Karpas-422 (cell line): ENCODE measurements around the gene HOMER2. TPM values are rescaled to one million over a fixed set of nuclear protein-coding genes. Genes with fewer than 3 reads are reported as not detected.

Experiments
- DNase-seq: peaks from one replicate; pipeline ENCODE4 v3.0.0-alpha.2; 2015
- H2AFZ ChIP-seq: fragments of 200-600 bp; sonication (generic); 2 replicates; pipeline ENCODE4 v1.6.1; 2014; ENCODE audit warnings: antibody characterized with exemption, low read length, mixed read lengths
- H3K27ac ChIP-seq: fragments of 200-600 bp; sonication (generic); 2 replicates; pipeline ENCODE4 v1.5.1; 2014; ENCODE audit warnings: mild to moderate bottlenecking, low read length, moderate library complexity
- H3K27me3 ChIP-seq: fragments of 200-600 bp; sonication (generic); 2 replicates; pipeline ENCODE4 v1.6.1; 2014; ENCODE audit warnings: low read length, mixed read lengths
- H3K36me3 ChIP-seq: fragments of 200-600 bp; sonication (generic); 2 replicates; pipeline ENCODE4 v1.6.1; 2014; ENCODE audit warnings: low read length, mixed read lengths; ENCODE audit not compliant: insufficient read depth
- H3K4me1 ChIP-seq: fragments of 200-600 bp; sonication (generic); 2 replicates; pipeline ENCODE4 v1.6.1; 2014; ENCODE audit warnings: mild to moderate bottlenecking, low read length, mixed read lengths
- H3K4me2 ChIP-seq: fragments of 200-600 bp; sonication (generic); 2 replicates; pipeline ENCODE4 v1.6.1; 2014; ENCODE audit warnings: low read length, low read depth, mild to moderate bottlenecking; ENCODE audit not compliant: poor library complexity, severe bottlenecking
- H3K4me3 ChIP-seq: fragments of 200-600 bp; sonication (generic); 2 replicates; pipeline ENCODE4 v1.5.1; 2014; ENCODE audit warnings: mild to moderate bottlenecking, antibody characterized with exemption, low read length, mixed read lengths
- H3K79me2 ChIP-seq: fragments of 200-600 bp; sonication (generic); 2 replicates; pipeline ENCODE4 v1.6.1; 2014; ENCODE audit warnings: mild to moderate bottlenecking, low read length, mixed read lengths
- H3K9ac ChIP-seq: fragments of 200-600 bp; sonication (generic); 2 replicates; pipeline ENCODE4 v1.6.0; 2014; ENCODE audit warnings: low read length
- H3K9me2 ChIP-seq: fragments of 200-600 bp; sonication (generic), shearing (Covaris generic); replicated peaks from 2 replicates; pipeline ENCODE4 v1.6.0; 2014; ENCODE audit warnings: mild to moderate bottlenecking, low read length, moderate library complexity; ENCODE audit not compliant: insufficient read depth
- H3K9me3 ChIP-seq: fragments of 300-700, 200-600 bp; sonication (generic); 2 replicates; pipeline ENCODE4 v1.6.1; 2014; ENCODE audit warnings: low read length, mixed read lengths
- H4K20me1 ChIP-seq: fragments of 200-600 bp; sonication (generic); 2 replicates; pipeline ENCODE4 v1.6.1; 2014; ENCODE audit warnings: mild to moderate bottlenecking, antibody characterized with exemption, low read length, low read depth; ENCODE audit not compliant: insufficient read depth
- total RNA-seq: library from RNA; depleted of rRNA; stranded (reverse); fragments of >200 nt; shearing (Covaris generic); gene quantifications from 2 replicates; pipeline ENCODE4 v1.2.3, GENCODE V29; 2014; ENCODE audit warnings: low replicate concordance

Gene HOMER2
- total RNA-seq, 1 experiment from 2014 or later: 30.4 TPM

- H3K36me3 ChIP-seq: no peaks in the 10 kb centered on the region
- DNase-seq: no peak
- no peak overlapping the region for H3K9ac ChIP-seq
- no peaks in the 10 kb centered on the region for H3K9me3 ChIP-seq
- no peak overlapping the region for H2AFZ ChIP-seq
- no peak overlapping the region for H3K27ac ChIP-seq
- H3K9me2 ChIP-seq: no peaks in the 10 kb centered on the region
- no peaks in the 10 kb centered on the region for H4K20me1 ChIP-seq
- no peak overlapping the region for H3K4me2 ChIP-seq
- peaks cover 3% of the 10 kb centered on the region for H3K79me2 ChIP-seq
- no peaks in the 10 kb centered on the region for H3K27me3 ChIP-seq
- H3K4me1 ChIP-seq: peaks cover 75% of the 10 kb centered on the region
- H3K4me3 ChIP-seq: no peak overlapping the region
Measured at GRCh38 chr15:82848241-82848993, 104.1 kb downstream of the HOMER2 start.

- H3K4me1 ChIP-seq: peaks cover 73% of the 10 kb centered on the region
Measured at GRCh38 chr15:82847703-82848102, 104.8 kb downstream of the HOMER2 start.

GRCh38 chr15:82846621-82847020 lies 105.9 kb downstream of the HOMER2 start:
- H3K9ac ChIP-seq: no peak overlapping the region
- peaks cover 3% of the 10 kb centered on the region for H3K79me2 ChIP-seq
- H3K4me3 ChIP-seq: no peak overlapping the region
- DNase-seq: no peak
- H3K27me3 ChIP-seq: no peaks in the 10 kb centered on the region
- H3K27ac ChIP-seq: peak overlapping the region; percentile 91; the same call in 1 of the 2 replicates
- H3K4me2 ChIP-seq: no peak overlapping the region
- H3K9me3 ChIP-seq: no peaks in the 10 kb centered on the region
- peaks cover 62% of the 10 kb centered on the region for H3K4me1 ChIP-seq
- H2AFZ ChIP-seq: no peak overlapping the region
- H3K9me2 ChIP-seq: no peaks in the 10 kb centered on the region
- no peaks in the 10 kb centered on the region for H3K36me3 ChIP-seq
- H4K20me1 ChIP-seq: no peaks in the 10 kb centered on the region

More at GRCh38 chr15:82847703-82848102, 104.8 kb downstream of the HOMER2 start:
- Histone ChIP-seq H3K27me3 (no peaks in the 10 kb centered on the region), H3K9me3 (no peaks in the 10 kb centered on the region), H4K20me1 (no peaks in the 10 kb centered on the region), H3K36me3 (no peaks in the 10 kb centered on the region), H3K4me3 (no peak overlapping the region), H3K9me2 (no peaks in the 10 kb centered on the region), H3K27ac (no peak overlapping the region), H2AFZ (no peak overlapping the region), H3K9ac (no peak overlapping the region), H3K4me2 (no peak overlapping the region), H3K79me2 (peaks cover 3% of the 10 kb centered on the region)
- DNase-seq: no peak

GRCh38 chr15:82845686-82846085 lies 106.8 kb downstream of the HOMER2 start:
- peak overlapping the region; percentile 92 for H3K4me2 ChIP-seq
- H2AFZ ChIP-seq: peak overlapping the region; percentile 80; the same call in 1 of the 2 replicates
- H3K27ac ChIP-seq: peak overlapping the region; percentile 91

GRCh38 chr15:82843566-82843965 lies 109.0 kb downstream of the HOMER2 start:
- no peaks in the 10 kb centered on the region for H4K20me1 ChIP-seq
- H3K9me3 ChIP-seq: no peaks in the 10 kb centered on the region
- peak overlapping the region; percentile 55 for H3K9ac ChIP-seq
- no peaks in the 10 kb centered on the region for H3K79me2 ChIP-seq
- peaks cover 37% of the 10 kb centered on the region for H3K4me1 ChIP-seq
- peak overlapping the region; percentile 47 for H2AFZ ChIP-seq
- peak; percentile 79 for DNase-seq
- no peaks in the 10 kb centered on the region for H3K36me3 ChIP-seq
- H3K4me3 ChIP-seq: peak overlapping the region; percentile 47
- peak overlapping the region; percentile 91 for H3K27ac ChIP-seq
- H3K27me3 ChIP-seq: no peaks in the 10 kb centered on the region
- H3K9me2 ChIP-seq: no peaks in the 10 kb centered on the region
- peak overlapping the region; percentile 92 for H3K4me2 ChIP-seq

More at GRCh38 chr15:82845686-82846085, 106.8 kb downstream of the HOMER2 start:
- Histone ChIP-seq H3K27me3 (no peaks in the 10 kb centered on the region), H3K4me1 (peaks cover 53% of the 10 kb centered on the region), H3K9me2 (no peaks in the 10 kb centered on the region), H4K20me1 (no peaks in the 10 kb centered on the region), H3K4me3 (peak overlapping the region; percentile 47; the same call in 1 of the 2 replicates), H3K79me2 (no peaks in the 10 kb centered on the region), H3K9me3 (no peaks in the 10 kb centered on the region), H3K36me3 (no peaks in the 10 kb centered on the region), H3K9ac (peak overlapping the region; percentile 55)
- DNase-seq: peak; percentile 51

- no peak overlapping the region for H3K9ac ChIP-seq
- no peaks in the 10 kb centered on the region for H3K79me2 ChIP-seq
- H3K9me3 ChIP-seq: no peaks in the 10 kb centered on the region
- H3K4me1 ChIP-seq: peaks cover 23% of the 10 kb centered on the region
- H3K27ac ChIP-seq: no peak overlapping the region
- no peaks in the 10 kb centered on the region for H3K27me3 ChIP-seq
- H3K4me2 ChIP-seq: no peak overlapping the region
- H3K36me3 ChIP-seq: peaks cover 13% of the 10 kb centered on the region; the same call in 1 of the 2 replicates
- no peak overlapping the region for H3K4me3 ChIP-seq
- no peak overlapping the region for H2AFZ ChIP-seq
- no peak for DNase-seq
- H4K20me1 ChIP-seq: no peaks in the 10 kb centered on the region
- H3K9me2 ChIP-seq: no peaks in the 10 kb centered on the region
Measured at GRCh38 chr15:82840166-82840565, 112.4 kb downstream of the HOMER2 start.

- H3K4me3 ChIP-seq: no peak overlapping the region
- no peak overlapping the region for H2AFZ ChIP-seq
- no peak overlapping the region for H3K9ac ChIP-seq
- H3K9me2 ChIP-seq: no peaks in the 10 kb centered on the region
- H3K79me2 ChIP-seq: no peaks in the 10 kb centered on the region
- no peak for DNase-seq
- H3K27ac ChIP-seq: peak overlapping the region; percentile 4
- no peak overlapping the region for H3K4me2 ChIP-seq
- H3K9me3 ChIP-seq: no peaks in the 10 kb centered on the region
- H3K27me3 ChIP-seq: no peaks in the 10 kb centered on the region
- peaks cover 13% of the 10 kb centered on the region for H3K4me1 ChIP-seq
- H3K36me3 ChIP-seq: peaks cover 21% of the 10 kb centered on the region
- no peaks in the 10 kb centered on the region for H4K20me1 ChIP-seq
Measured at GRCh38 chr15:82839136-82839535, 113.4 kb downstream of the HOMER2 start.

GRCh38 chr15:82838096-82838735 lies 114.3 kb downstream of the HOMER2 start:
- Histone ChIP-seq H3K27me3 (no peaks in the 10 kb centered on the region), H3K4me2 (no peak overlapping the region), H3K9ac (no peak overlapping the region), H2AFZ (no peak overlapping the region), H3K79me2 (no peaks in the 10 kb centered on the region), H3K9me3 (no peaks in the 10 kb centered on the region), H3K9me2 (no peaks in the 10 kb centered on the region), H3K4me3 (no peak overlapping the region), H4K20me1 (no peaks in the 10 kb centered on the region), H3K4me1 (peaks cover 4% of the 10 kb centered on the region), H3K36me3 (peaks cover 25% of the 10 kb centered on the region), H3K27ac (0 out of 2 replicates have a peak overlapping the region, but pooled peaks have one; percentile 4)
- DNase-seq: no peak
